GM21390 (cell line): ENCODE results near the gene ZNF497.
"Not testable (repeated sequence)": the region's sequence is repeated elsewhere in the genome, so short reads cannot be mapped to it uniquely, and the experiment has no call there.

ENCODE experiments used
- ATAC-seq: cut with Tn5 transposase; IDR thresholded peaks from one replicate; pipeline ENCODE4 v1.9.1; 2021; ENCODE audit not compliant: unreplicated experiment

ZNF497 gene

DNA sequence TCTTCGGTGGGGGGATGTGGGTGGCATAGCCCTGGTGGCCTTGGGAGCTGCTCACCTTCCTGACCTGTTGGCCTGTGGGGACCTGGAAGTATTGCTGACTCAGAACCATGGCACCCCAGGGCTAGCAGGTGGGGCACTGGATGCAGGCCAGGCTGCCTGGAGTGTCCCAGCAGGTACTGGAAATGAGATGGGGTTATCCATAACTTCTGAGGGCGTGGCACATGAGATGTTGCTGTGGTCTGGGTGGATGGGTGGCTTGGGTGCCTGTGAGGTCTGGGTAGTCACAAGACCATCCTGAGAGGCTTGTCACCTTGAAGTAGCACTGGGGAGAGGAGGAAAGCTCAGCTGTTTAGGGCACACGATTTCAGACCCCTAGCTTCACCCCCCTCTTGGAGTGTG is 32.3 kb upstream of the ZNF497 start:
- no peak for ATAC-seq

DNA sequence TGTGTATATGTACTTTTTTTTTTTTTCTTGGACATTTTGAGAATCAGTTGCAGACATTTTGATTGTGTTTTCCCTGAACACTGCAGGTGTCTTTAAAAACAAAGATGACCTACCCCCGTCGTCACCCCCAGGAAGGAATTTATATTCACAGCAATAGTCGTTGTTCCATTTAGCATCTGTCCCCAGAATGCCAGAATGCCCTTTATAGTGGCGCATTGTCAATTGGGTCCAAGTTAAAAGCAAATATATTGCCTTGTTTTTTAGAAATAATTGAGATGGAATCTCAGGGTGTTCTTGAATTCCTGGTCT is 31.1 kb upstream of the ZNF497 start:
- ATAC-seq = no peak

DNA sequence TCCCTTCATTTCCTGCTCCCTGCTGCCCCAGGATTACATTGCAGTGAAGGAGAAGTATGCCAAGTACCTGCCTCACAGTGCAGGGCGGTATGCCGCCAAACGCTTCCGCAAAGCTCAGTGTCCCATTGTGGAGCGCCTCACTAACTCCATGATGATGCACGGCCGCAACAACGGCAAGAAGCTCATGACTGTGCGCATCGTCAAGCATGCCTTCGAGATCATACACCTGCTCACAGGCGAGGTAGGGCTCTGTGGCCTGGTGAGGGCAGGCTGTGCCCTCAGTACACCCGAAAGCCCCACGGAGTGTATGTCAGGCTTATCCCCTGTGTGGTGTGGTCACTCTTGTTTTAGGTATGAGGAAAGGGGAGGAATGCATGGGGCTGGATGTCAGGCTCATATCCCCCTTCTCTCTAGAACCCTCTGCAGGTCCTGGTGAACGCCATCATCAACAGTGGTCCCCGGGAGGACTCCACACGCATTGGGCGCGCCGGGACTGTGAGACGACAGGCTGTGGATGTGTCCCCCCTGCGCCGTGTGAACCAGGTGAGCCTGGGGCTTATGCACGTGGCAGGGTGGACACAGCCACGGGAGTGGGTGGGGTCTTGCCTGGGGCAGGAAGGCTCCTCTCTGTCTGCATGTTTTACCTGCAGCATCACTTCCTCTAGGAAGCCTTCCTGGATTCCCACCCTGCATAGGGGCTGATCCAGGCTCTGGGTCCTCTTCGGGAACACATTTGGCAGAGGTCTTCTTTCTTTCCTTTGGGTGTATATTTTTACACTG is 30.6 kb upstream of the ZNF497 start:
- no peak for ATAC-seq

DNA sequence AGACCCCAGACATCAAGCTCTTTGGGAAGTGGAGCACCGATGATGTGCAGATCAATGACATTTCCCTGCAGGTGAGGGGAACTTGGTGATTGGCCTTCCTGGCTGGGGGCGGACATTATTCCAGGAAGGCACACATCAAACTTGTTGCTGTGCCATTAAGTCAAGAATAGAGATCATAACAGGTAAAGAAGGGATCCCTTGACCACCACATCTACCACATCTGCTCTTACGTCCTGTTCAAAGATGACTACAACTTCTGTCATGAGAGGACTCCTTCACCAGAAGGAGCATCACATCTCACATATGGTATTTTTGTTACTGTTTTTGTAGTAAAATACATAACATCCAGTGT is 25.6 kb upstream of the ZNF497 start:
- no peak for ATAC-seq

DNA sequence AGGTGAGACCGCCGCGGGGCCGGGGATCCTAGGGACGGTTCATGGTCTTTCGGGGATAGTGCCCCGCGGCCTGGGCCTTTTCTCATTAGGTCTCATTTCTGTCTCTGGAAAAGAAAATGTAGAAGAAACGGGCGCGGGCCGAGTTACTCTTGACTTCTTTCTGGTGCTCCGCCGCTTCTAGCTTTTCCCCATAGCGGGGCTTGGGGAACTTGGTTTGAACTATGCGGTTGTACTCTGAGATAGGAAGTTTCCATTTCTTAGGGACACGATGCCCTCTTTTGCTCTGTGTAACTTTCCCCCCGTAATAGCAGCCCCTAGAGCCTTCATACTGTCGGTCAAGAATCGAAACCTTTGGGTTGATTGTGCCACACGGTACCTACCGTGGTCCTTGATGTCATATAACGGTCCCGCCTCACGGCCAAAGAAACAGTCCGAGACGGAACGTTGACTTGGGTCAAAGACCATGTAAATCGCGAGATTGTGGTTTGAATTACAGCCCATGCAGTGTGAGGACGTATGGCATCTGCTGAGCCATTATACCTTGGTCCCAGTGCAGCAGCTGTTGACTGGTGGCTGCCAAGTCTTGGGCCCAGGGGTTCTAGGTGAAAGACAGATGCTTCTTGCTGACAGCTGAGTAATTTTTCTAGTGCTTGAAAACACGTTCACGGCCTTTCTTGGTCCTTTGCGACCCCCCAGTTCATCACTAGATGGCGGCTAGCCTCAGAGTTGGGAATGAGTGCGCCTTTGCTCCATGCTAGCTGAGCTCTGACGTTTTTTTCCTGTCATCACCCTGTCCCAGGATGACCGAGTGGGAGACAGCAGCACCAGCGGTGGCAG is 25.0 kb upstream of the ZNF497 start:
- no peak for ATAC-seq

DNA sequence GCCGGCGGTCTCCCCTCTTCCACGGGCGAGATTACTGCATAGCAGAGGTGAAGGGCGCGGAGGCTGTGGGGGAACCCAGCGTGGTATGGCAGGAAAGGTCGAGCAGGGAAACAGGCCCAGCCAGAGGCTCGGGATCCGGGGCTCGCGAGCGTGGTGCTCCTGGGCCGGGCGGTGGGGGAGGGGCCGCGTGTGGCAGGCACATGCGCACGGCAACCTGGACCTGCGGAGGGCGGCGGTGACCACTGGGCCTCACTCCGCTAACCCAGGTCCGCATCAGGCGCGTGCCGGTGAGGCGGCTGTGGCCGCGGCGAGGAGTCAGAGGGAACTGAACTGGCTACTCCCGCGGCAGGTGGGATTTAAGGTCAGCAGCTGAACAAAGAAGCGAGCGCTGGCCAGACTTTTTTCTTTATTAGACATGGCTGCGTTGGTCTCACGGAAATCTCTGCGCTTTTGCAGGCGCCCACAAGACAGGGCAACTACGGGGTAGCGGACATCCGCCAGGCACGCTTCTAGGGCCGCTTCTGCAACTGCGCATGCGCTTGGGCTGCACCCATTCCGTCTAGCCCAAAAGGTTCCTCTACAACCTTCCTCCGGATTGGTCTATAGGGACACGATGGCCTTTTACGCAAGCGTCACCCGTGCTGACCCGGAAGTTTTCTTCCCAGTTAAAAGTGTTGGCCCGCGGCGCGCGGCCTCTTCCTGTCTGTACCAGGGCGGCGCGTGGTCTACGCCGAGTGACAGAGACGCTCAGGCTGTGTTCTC is 24.2 kb upstream of the ZNF497 start, which contains the start of gene RPS5:
TSS of gene RPS5 (plus strand) at position 694 of the 762 bp plus-strand sequence. CDS start 869 bp downstream, outside the sequence.
- ATAC-seq = peak; percentile 89

DNA sequence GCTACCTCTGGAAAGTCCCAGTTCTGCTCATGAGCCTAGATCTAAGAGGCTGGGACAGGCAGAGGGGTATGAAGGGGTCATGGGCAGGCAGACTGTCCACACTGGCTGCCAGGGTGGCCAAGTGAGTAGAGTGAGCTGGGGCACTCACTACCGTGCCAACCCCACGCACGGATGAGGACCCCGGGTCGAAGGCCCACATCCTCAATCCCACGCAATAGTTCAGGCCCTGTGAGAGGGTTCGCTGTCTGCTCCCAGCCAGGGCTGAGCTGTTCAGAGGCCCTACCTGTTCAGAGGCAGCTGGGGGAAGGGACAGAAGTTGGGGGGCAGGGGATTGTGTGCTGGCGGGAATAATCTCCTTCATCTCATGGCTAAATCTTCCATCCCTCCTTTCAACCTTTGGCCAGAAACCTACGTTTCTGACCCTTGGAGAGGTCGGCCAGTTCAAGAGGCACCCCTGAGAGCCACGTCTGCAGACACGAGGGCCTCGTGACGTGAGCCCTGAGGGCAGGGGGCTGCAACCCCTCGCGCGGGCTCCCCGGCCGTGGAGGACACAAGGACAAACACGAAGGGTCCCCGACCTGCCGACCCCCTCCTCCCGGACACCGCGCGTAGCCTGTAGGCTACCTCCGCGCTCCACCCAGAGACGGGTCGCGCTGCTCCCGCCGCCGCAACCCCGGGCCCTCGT is 23.5 kb upstream of the ZNF497 start:
- no peak for ATAC-seq

DNA sequence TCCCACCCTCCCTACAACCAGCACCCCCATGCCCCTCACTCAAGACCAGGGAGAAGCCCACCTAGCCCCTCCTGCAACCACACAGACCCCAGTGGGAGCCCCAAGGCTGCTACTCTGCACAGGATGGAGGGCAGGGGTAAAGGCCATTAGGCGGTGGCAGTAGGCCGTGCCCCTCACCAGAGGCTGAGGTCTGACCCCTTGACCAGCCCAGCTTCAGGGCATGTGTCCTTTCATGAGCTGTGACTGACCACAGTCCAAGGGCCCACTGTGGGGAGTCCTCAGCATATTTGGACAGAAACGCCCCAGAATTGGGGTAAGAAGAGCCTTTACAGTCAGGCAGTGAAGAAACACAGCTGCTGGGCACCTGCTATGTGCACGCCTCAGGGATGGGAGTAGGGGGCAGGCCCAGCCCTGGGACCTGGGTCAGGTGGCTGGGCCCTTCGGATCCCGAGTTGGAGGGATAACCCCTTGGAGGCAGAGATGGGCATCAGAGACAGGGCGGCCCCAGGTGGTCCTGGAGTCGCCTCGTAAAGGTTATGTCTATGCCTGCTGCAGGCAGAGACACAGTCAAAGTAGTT is 22.9 kb upstream of the ZNF497 start:
- ATAC-seq = no peak

DNA sequence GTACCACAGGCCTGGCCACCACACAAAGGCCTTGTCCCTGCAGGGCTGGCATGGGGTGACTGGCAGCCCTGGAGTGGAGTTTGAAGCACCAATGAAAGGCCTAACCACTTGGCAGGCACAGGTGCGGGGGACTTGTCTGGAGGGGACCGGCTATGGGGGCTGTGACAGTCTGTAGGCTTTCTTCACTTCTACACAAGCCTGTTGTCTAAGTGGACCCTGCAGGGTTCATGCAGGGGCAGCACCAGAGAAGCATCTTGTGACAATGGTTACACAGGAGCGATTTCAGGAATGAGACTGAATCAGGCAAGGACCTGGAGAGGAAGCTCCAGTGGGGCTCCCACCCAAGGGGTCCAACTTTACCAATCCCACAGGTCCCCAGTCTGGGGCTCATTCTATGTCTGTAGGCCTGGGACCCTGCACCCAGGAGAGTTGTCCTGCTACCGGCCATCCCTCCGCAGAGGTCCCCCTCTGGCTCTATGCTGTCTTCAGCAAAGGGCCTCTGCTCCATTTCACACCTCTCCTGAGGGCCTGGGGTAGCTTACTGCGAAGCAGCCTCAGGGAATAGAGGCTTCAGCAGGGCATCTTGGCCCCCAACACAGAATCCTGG is 20.5 kb upstream of the ZNF497 start:
- no peak for ATAC-seq

DNA sequence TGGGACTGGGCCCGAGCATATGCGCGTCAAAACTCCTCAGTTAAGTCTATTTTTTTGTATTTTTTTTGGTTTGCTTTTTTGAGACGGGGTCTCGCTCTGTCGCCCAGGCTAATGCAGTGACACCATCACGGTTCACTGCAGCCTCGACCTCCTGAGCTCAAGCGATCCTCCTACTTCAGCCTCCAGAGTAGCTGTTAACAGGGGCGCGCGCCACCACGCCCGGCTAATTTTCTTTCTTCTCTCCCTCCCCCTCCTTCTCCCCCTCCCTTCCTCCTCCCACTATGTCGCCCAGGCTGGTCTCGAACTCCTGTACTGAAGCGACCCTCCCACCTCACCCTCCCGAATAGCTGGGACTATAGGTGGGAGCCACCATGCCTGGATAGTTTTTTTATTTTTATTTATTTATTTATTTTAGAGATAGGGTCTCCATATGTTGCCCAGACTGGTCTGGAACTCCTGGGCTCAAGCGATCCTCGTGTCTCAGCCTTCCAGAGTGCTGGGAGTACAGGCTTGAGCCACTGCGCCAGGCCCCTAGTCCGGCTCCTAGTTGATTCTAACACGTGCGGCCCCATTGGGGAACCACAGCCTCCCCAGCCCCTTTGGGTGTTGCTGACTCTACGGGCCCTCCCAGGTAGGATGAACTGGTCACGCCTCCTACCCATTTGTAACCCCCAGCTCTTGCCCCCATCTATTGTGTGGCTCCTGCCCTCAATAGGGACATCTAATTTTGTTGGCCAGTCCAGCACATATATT is 19.1 kb upstream of the ZNF497 start:
- ATAC-seq = no peak

DNA sequence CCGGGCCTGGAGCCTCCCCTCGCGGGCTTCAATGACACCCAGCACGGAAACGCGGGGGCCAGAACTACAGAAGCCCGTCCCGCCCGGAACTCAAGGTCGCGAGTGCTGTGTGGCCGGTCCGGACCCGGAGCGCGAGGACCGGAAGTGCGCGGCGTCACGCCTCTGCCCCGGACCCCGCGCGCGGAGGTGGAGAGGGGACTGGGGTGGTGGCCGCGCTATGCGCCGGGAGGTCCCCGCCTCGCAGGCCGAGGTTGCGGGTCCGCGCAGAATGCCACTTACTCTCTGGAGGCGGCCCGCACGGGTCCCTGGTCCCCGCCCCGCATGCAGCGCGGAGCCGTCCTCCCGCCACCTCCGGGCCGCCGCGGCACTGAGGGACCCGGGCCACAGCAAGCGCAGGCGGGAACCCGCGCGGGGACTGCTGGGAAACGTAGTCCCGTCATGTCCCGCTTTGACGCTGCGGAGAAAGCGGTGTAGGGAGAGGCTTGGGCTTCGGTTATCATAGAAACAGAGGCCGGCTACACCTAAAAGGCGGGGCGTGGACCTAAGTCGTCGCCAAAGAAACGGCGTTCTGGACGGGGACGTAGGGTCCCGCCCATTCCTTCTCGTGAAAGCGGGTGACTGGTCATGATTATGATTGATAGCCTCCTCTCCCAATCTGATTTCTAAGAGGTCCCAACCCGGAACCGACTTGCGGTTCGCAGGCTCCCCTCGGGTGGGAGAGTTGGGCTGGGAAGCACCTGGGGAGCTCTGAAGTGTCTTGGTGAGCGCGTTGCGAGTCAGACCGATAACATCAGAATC is 18.3 kb upstream of the ZNF497 start, which contains the start of gene ZNF837:
TSS of gene ZNF837 (minus strand) at position 369 of the 798 bp plus-strand sequence. CDS start 11,698 bp downstream, outside the sequence.
- peak; percentile 73 for ATAC-seq

DNA sequence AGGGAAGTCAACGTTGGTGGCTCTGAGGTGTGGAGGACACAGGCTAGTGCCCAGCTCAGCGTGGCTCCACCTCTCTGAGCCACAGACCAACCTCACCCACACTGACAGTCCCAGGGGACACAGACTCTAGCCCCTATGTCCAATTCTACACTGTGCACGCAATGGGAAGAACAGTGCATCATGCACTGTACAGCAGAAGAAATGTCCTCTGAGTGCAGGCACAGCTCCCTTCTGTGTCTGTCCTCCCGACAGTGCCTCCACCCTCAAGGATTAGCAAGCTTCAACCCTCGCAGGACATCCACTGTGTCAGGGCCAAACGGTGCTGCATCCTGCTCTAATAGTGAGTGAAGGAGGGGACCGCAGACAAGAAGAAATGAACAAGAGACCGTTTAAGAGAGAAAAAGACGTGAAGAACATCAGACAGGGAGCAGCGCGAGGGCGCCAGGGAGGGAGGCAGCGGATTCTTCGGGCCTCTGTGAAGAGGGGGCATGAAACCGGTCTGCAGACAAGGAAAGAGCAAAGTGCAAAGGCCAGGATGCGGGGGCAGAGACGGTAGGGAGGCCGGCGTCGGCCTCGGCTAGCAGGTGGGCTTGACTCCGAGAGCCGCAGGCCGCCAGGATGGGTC is 17.6 kb upstream of the ZNF497 start:
- no peak for ATAC-seq

DNA sequence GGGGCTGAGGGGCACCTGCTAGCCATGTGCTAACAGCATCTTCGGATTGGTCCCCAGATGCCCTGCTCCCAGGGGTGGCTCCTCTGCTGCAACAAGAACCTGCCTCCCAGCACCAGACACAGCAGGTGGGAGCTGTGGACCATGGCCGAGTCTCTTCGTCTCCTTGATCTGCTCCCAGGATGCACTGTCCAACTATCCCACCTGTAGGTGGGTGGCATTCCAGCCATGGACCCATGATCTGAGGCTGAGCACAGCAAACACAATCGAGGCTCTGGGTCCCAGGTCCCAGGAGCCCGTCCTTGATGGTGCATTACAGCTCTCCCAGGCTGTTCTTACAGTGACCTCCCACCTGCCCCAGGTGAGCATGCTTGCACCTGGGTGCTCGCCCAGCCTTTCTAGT is 16.7 kb upstream of the ZNF497 start:
- no peak for ATAC-seq

DNA sequence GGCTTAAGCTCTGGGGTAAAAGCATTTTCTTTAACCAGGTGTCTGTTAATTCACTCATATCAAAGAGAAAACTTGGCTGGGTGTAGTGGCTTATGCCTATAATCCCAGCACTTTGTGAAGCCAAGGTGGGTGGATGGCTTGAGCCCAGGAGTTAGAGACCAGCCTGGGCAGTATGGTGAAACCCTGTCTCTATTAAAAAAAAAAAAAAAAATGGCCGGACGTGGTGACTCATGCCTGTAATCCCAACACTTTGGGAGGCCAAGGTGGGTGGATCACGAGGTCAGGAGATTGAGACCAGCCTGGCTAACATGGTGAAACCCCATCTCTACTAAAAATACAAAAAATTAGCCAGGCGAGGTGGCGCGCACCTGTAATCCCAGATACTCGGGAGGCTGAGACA is 14.2 kb upstream of the ZNF497 start:
- not testable (repeated sequence) for ATAC-seq

DNA sequence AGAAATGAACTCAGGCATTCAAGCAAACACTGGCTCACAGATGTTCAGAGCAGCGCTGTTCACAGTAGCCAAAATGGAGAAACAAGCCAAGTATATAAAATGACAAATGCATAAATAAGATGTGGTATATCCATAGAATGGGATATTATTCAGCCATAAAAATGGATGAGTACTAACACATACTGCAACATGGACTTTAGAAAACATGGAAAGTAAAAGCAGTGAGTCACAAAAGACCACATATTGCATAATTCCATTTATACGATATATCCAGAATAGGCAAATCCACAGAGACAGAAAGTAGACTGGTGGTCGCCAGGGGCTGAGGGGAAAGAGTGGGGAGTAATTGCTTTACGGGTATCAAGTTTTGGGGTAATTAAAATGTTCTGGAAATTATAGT is 11.6 kb upstream of the ZNF497 start:
- no peak for ATAC-seq

DNA sequence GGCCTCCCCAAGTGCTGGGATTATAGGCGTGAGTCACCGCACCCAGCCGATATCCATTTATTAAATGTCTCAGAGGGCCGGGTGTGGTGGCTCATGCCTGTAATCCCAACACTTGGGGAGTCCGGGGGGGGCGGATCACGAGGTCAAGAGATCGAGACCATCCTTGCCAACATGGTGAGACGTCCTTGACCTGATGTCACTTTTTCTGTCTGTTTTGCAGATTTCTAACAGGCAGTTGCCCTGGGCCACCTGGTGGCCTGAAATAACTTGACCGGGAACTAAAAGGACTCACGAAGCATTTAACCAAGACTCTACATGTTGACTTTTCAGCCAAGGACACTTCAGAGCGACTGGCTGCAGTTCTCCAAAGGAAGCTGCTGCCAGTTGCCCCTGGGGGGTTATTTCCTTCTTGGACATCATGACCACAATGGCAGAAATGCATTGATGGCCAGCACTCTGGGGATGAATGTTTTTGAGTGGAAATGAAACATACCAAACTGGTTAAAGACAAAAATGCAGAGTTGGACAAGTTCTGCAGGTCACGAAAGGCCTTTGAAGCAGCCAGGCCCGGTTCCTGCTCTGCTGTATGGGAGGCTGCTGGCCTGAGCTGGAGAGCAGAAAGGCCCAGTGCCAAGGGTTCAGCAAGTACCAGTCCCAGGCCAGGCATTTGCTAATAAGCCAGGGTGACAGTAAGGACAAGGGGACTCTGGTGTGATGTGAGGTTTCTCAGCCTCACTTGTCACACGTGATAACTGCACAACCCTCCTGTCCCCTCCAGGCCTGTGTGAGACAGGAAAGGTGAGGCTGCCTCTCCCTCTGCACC is 10.0 kb upstream of the ZNF497 start:
- ATAC-seq = no peak

DNA sequence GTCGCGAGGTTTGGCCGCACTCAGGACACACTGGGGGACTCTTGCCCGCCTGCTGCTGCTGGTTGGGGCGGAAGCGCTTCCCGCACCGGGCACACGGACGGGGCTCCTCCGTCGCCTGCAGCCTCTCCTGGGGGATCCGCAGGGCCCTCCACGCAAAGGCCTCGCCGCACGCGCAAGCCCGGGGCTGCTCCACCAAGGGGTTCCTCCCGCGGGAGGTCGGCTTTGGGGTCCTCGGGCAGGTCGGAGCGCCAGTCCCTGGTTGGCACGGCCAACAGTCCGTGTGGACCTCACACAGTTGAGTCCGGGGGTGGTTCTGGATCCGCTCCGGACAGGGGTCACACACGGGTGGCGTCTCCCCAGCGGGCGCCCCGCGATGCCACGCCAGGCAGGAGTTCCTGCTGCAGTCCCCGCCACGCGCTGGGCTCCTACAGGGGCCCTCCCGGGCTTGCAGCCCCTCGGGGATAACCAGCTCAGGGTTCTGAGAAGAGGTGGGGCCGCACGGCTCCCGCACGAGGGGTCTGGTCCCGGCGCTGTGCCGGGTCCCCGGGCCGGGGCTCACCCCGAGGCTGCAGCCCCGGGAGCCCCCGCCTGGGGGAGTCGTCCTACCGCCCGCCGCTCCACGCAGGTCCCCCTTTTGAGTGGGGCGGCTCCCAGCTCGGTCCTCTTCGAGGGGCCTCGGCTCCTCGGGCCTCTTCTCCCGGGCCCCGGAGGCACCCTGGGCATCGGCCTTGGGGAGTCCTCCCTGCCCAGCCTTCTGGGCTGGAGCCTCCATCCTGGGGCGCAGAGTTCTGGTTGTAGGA is 6.2 kb upstream of the ZNF497 start:
- ATAC-seq = no peak
